GM21367 (cell line): ENCODE measurements around the gene PRMT3.
A peak's percentile ranks its signal among the peaks of the same experiment; 100 is the strongest.
"Not testable (repeated sequence)": the region's sequence is repeated elsewhere in the genome, so short reads cannot be mapped to it uniquely, and the experiment has no call there.

Experiments
- ATAC-seq: cut with Tn5 transposase; IDR thresholded peaks from one replicate; pipeline ENCODE4 v1.9.1; 2021; ENCODE audit not compliant: unreplicated experiment

The PRMT3 gene

GRCh38 chr11:20373568-20374209 lies 13.8 kb upstream of the PRMT3 start:
- no peak for ATAC-seq

- ATAC-seq = no peak
Observed at GRCh38 chr11:20374741-20375300, 12.7 kb upstream of the PRMT3 start.

- ATAC-seq = no peak
Observed at GRCh38 chr11:20376162-20376730, 11.3 kb upstream of the PRMT3 start.

GRCh38 chr11:20385996-20386395 lies 1.5 kb upstream of the PRMT3 start:
- not testable (repeated sequence) for ATAC-seq

- peak; percentile 15 for ATAC-seq
Observed at GRCh38 chr11:20388096-20389055, 860 bp downstream of the PRMT3 start.

- ATAC-seq = peak; percentile 87
Observed at GRCh38 chr11:20397281-20397680, 9.8 kb downstream of the PRMT3 start.

GRCh38 chr11:20399498-20399897 lies 12.0 kb downstream of the PRMT3 start:
- ATAC-seq = no peak

- no peak for ATAC-seq
Observed at GRCh38 chr11:20403059-20403458, 15.5 kb downstream of the PRMT3 start.

- ATAC-seq = no peak
Observed at GRCh38 chr11:20406484-20406883, 19.0 kb downstream of the PRMT3 start.

- no peak for ATAC-seq
Observed at GRCh38 chr11:20407344-20407743, 19.8 kb downstream of the PRMT3 start.

GRCh38 chr11:20415432-20415831 lies 27.9 kb downstream of the PRMT3 start:
- ATAC-seq = peak; percentile 70

- ATAC-seq = no peak
Observed at GRCh38 chr11:20417771-20418170, 30.3 kb downstream of the PRMT3 start.

- no peak for ATAC-seq
Observed at GRCh38 chr11:20421946-20422345, 34.4 kb downstream of the PRMT3 start.

- ATAC-seq = no peak
Observed at GRCh38 chr11:20429216-20429615, 41.7 kb downstream of the PRMT3 start.

- ATAC-seq = no peak
Observed at GRCh38 chr11:20438637-20439036, 51.1 kb downstream of the PRMT3 start.

- no peak for ATAC-seq
Observed at GRCh38 chr11:20443596-20443995, 56.1 kb downstream of the PRMT3 start.

- ATAC-seq = no peak
Observed at GRCh38 chr11:20444535-20444934, 57.0 kb downstream of the PRMT3 start.

- ATAC-seq = no peak
Observed at GRCh38 chr11:20448834-20449233, 61.3 kb downstream of the PRMT3 start.

- ATAC-seq = no peak
Observed at GRCh38 chr11:20450829-20451228, 63.3 kb downstream of the PRMT3 start.

GRCh38 chr11:20451568-20451967 lies 64.1 kb downstream of the PRMT3 start:
- ATAC-seq = no peak

GRCh38 chr11:20452585-20452984 lies 65.1 kb downstream of the PRMT3 start:
- no peak for ATAC-seq
